Left lung (tissue), 10 donors: ENCODE results near the gene TXNDC17. TPM values are rescaled to one million over a fixed set of nuclear protein-coding genes. Genes with fewer than 3 reads are reported as not detected.

Experiments
- ATAC-seq: fragments of 200-7000 bp; cut with Tn5 transposase; one replicate; pipeline ENCODE4 v1.9.1; 2020; ENCODE audit warnings: moderate library complexity
- DNase-seq, 4 donors: peaks; one replicate each; pipeline ENCODE4 v3.0.0-alpha.2; 2013 to 2020
- H3K27ac ChIP-seq, 2 donors: fragments of 200-600 bp; sonication (generic) in 1 of 2; one replicate each; pipeline versions ENCODE4 v1.5.0 to v1.8.0; 2020 to 2021
- H3K27me3 ChIP-seq, 2 donors: fragments of 200-600 bp; sonication (generic) in 1 of 2; one replicate each; pipeline versions ENCODE4 v1.5.0 to v1.8.0; 2020 to 2021
- H3K36me3 ChIP-seq, 2 donors: fragments of 200-600 bp; sonication (generic) in 1 of 2; one replicate each; pipeline versions ENCODE4 v1.5.0 to v1.8.0; 2020 to 2021
- H3K4me1 ChIP-seq, 2 donors: fragments of 200-600 bp; one replicate each; pipeline ENCODE4 v1.8.0; 2021
- H3K4me3 ChIP-seq, 2 donors: fragments of 200-600 bp; sonication (generic) in 1 of 2; one replicate each; pipeline versions ENCODE4 v1.5.0 to v1.8.0; 2020 to 2021; ENCODE audit warnings: mild to moderate bottlenecking in 1 of 2
- H3K9me3 ChIP-seq, 2 donors: fragments of 200-600 bp; sonication (generic) in 1 of 2; one replicate each; pipeline versions ENCODE4 v1.5.0 to v1.8.0; 2020 to 2021
- intact Hi-C, 2 donors: fragments of 100-400 bp; cut with DNase I; formaldehyde crosslinking; loops; one replicate each; pipeline versions ENCODE4 v1.11.2 to v1.14.2; 2022
- polyA plus RNA-seq, 6 donors: library from polyadenylated mRNA; unstranded; fragments of 120-200 nt; gene quantifications; one replicate each; pipeline ENCODE4 v1.2.1, GENCODE V29; 2013; ENCODE audit not compliant: insufficient read length in 6 of 6
- total RNA-seq, 2 donors: library from RNA; stranded (reverse); fragmentation: NEBNext Ultra II Directional; extraction: Animal tissue kit (Norgen Biotek cat#: 25700); gene quantifications; one replicate each; pipeline ENCODE4 v1.2.1, GENCODE V29; 2021
- TF ChIP-seq, protein P1 (sequence below), 2 donors: fragments of 200-600 bp; sonication (generic) in 1 of 2; IDR thresholded peaks; one replicate each; pipeline versions ENCODE4 v1.5.0 to v1.8.0; 2021; ENCODE audit warnings: antibody characterized with exemption in 2 of 2
- donor health status: DM: no; HTN: yes; CAD: no.
- donor health status: DM: no; HTN: no; CAD: no.

TXNDC17 gene
- total and polyA plus RNA-seq, 8 donors, result 78.9 to 102 (median 91.2) TPM

DNA sequence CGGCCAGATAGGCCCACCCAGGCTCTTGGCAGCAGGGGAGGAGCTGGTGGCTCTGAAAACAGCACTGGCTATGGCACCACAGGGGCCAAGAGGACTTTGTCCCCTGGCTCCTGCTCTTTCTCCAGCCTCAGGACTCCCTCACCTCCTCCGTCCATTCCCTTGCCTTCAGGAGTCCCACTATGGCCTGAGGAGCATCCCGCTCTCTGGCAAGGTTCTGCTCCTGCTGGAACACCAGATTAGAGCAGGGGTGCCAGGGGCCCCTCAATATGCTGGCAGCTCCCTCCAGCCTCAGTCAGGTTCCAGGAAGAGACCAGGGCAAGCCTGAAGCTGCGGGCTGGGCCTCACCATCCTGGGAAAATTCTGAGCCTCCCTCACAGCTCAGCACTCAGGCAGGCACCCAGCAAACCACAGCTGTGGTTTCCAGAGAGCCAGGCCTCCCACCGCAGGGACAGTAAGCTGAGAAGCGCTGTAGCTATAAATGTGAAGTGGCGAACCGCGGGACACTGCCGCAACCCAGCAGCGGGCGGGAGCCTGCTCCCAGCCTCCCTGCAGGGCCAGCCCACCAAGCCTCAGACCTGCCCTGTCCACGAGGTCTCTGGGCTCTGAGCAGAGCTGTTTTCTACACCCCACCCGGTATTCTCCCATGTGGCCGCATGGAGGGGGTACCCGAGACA, 36.4 kb downstream of the TXNDC17 start:
- no peak for DNase-seq
- H3K9me3 ChIP-seq, result no peaks in the 10 kb centered on the region
- H3K27ac ChIP-seq, result no peak overlapping the region
- H3K4me3 ChIP-seq, result no peak overlapping the region
- peaks cover 0 to 59% of the 10 kb centered on the region in 2 donors for H3K27me3 ChIP-seq
- TF ChIP-seq, protein P1, sequence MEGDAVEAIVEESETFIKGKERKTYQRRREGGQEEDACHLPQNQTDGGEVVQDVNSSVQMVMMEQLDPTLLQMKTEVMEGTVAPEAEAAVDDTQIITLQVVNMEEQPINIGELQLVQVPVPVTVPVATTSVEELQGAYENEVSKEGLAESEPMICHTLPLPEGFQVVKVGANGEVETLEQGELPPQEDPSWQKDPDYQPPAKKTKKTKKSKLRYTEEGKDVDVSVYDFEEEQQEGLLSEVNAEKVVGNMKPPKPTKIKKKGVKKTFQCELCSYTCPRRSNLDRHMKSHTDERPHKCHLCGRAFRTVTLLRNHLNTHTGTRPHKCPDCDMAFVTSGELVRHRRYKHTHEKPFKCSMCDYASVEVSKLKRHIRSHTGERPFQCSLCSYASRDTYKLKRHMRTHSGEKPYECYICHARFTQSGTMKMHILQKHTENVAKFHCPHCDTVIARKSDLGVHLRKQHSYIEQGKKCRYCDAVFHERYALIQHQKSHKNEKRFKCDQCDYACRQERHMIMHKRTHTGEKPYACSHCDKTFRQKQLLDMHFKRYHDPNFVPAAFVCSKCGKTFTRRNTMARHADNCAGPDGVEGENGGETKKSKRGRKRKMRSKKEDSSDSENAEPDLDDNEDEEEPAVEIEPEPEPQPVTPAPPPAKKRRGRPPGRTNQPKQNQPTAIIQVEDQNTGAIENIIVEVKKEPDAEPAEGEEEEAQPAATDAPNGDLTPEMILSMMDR (IDR thresholded peaks at IDR 0.05), result no peak
- no peak for ATAC-seq
- H3K36me3 ChIP-seq, result no peaks in the 10 kb centered on the region
- intact Hi-C loops, result no loop called here
- no peaks in the 10 kb centered on the region for H3K4me1 ChIP-seq

DNA sequence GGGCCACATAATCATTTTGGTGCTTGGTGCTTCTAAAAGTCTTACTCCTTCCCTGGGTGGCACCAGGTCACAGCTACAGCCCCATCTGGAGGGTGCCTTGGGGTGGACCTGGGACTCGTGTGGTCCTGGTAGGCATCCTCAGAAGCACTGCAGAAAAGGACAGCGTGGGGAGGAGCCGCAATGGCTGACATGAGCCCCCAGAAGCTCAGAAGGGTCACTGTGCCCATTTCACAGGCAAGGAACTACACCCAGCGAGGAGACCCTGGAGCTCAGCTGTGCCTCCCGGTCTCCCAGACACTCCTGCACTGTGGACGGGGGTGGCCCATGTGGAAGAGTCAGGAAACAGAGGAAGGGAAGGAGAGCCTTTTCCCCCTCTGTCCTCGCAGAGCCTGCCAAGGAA, 37.1 kb downstream of the TXNDC17 start:
- H3K4me3 ChIP-seq, result no peak overlapping the region
- peaks cover 0 to 59% of the 10 kb centered on the region in 2 donors for H3K27me3 ChIP-seq
- TF ChIP-seq, protein P1 (IDR thresholded peaks at IDR 0.05), result no peak
- no peaks in the 10 kb centered on the region for H3K36me3 ChIP-seq
- DNase-seq, result no peak
- no peaks in the 10 kb centered on the region for H3K4me1 ChIP-seq
- intact Hi-C loops, result no loop called here
- ATAC-seq, result no peak
- no peaks in the 10 kb centered on the region for H3K9me3 ChIP-seq
- no peak overlapping the region for H3K27ac ChIP-seq

- H3K4me3 ChIP-seq, result no peak overlapping the region
- no peak overlapping the region for H3K27ac ChIP-seq
- H3K27me3 ChIP-seq, result peaks cover 0 to 59% of the 10 kb centered on the region in 2 donors
- TF ChIP-seq, protein P1 (IDR thresholded peaks at IDR 0.05), result no peak
- H3K9me3 ChIP-seq, result no peaks in the 10 kb centered on the region
- no peak for DNase-seq
- H3K36me3 ChIP-seq, result no peaks in the 10 kb centered on the region
- no peak for ATAC-seq
- intact Hi-C loops, result no loop called here
- H3K4me1 ChIP-seq, result no peaks in the 10 kb centered on the region
These were observed 38.4 kb downstream of the TXNDC17 start for GRCh38 chr17:6679241-6679640.

DNA sequence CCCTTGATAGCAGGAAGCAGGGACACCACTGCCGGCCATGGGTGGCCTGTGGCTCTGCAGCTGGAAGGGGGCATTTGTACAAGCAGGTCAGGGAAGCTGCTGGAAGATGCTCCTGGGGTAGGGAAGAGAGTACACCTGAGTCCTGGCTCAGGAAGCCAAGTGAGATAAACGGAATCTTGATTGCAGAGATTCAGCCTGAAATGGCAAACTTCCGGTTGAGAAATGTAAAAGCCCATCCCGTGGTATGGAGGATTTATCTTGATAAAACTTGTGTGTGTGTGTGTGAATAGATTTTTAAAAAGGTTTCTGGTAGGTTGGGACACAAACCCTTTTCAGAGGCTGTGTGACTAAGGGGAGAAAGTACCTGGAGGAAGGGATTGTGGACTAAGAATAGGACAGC, 40.3 kb downstream of the TXNDC17 start:
- no peaks in the 10 kb centered on the region for H3K9me3 ChIP-seq
- H3K27ac ChIP-seq, result no peak overlapping the region
- TF ChIP-seq, protein P1 (IDR thresholded peaks at IDR 0.05), result no peak
- intact Hi-C loops, result no loop called here
- no peaks in the 10 kb centered on the region for H3K36me3 ChIP-seq
- no peak for DNase-seq
- no peak overlapping the region for H3K4me3 ChIP-seq
- ATAC-seq, result no peak
- no peaks in the 10 kb centered on the region for H3K4me1 ChIP-seq
- H3K27me3 ChIP-seq, result peaks cover 0 to 58% of the 10 kb centered on the region in 2 donors

- intact Hi-C loops, result no loop called here
- Histone ChIP-seq H3K27me3 (peaks cover 0 to 53% of the 10 kb centered on the region in 2 donors), H3K4me3 (no peak overlapping the region), H3K9me3 (no peaks in the 10 kb centered on the region), H3K4me1 (no peaks in the 10 kb centered on the region), H3K36me3 (no peaks in the 10 kb centered on the region), H3K27ac (no peak overlapping the region)
- no peak for ATAC-seq
- TF ChIP-seq, protein P1 (IDR thresholded peaks at IDR 0.05), result no peak
- DNase-seq, result no peak
These were observed 40.8 kb downstream of the TXNDC17 start for GRCh38 chr17:6681671-6682070.
